ENCODE measurements around the gene NCK2.

- TF ChIP-seq SUZ12 (IDR thresholded peaks at IDR 0.05; ENCODE audit: extremely low read depth, insufficient read depth, insufficient read length) (no peak), YY1 (IDR thresholded peaks at IDR 0.05; ENCODE audit: insufficient read depth, insufficient read length) (no peak), ZNF274 (IDR thresholded peaks at IDR 0.05; ENCODE audit: low read depth, low read length) (no peak)
Measured at GRCh38 chr2:105736145-105736544, 8.6 kb upstream of the NCK2 start.
